RPMI8226 (cell line): ENCODE data around the gene TIGAR.

Source experiments
- DNase-seq: peaks from one replicate; pipeline ENCODE4 v3.0.0-alpha.2; 2015

TIGAR gene

DNA sequence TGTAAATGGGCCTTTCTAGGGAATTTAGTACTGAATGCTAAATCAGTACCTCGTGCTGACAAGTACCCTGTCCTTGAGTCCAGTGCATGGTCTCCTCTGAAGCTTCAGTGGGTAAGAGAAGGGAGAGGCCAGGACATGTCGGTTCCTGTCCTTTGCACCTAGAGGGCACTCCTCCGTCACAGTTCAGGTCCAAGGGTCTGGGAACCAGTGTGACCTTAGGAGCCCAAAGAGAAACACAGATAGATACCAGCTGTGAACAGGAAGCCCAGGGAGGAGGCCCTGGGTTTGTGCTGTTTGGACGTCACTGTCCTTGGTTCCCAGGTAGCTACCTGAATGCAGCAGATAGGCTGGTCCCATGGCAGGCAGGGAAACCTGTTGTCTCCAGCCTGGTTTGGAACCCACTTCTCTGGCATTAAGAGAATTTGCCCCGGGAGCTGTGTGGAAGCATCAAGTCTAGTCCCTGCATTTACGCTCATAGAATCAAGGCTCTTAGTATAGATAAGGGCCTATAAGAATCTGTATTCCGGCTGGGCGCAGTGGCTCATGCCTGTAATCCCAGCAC, 62.4 kb downstream of the TIGAR start:
- DNase-seq = peak; percentile 35

DNA sequence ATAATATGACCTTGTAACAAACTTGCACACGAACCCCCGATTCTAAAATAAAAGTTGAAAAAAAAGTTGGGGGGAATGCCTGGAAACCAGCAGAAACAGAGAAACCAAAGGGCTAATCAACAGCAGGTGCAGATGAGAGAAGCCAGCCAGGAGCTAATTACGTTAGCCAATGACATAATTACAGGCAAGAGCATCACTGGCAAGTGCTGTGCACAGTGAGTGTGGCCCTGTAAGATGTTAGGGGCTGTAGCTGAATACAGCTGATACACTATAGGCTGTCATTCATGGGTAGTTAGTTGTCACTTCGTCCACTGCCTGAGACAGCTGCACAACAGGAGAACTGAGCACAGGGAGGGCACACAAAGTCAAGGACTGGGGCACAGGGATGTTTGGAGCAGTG, 65.8 kb downstream of the TIGAR start:
- DNase-seq = no peak

DNA sequence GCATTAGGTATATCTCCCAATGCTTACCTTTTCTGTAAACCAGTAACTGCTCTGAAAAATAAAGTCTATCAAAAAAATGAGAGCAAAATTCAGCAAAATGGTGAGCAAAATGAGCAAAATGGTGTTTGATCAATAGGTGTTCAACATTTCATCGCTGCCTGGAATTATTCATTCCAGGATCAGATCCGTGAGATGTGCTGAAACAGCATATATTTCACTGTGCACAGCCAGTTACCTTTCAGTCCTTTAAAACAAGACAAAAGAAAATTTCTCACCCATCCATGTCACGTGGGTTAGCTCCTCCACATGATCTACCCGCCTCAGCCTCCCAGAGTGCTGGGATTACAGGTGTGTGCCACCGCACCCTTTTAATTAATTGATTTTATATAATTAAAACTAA, 66.6 kb downstream of the TIGAR start:
- DNase-seq = no peak

DNA sequence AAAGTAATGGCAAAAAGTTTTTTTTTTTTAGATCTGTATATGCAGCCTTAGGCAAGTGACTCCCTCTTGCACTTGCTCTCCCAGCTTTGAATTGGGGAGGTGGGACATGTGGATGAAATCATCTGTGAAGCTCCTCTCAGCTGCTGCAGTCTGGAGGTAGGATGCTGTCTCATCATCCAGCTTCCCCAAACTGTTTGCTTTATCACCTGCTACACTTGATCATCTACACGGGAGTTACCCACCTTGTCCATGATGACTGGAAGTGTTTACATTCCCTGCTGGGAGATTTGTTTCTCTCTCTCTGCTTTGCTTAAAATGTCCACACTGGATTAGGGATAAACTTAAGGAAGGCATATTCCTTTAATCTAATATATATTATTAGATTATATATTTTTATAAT, 67.0 kb downstream of the TIGAR start:
- DNase-seq = no peak

DNA sequence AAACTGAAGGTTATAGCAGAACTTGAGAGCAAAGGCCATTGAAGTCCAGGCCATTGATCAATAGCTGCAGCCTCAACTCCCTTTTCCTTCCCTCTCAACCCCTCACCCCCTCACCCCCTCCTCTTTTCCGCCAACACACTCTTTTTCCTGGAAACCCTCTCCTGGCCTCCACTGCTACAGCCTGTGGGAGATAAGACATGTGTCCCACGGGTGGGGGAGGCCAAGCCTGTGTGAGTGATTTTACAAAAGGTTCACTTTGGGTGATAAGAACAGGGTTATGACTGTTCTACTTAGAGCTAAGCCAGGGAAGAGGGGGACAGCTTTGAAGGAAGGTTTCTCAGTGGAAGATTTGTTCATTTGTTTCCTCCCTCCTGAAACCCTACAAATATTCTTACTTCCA, 67.6 kb downstream of the TIGAR start:
- no peak for DNase-seq

DNA sequence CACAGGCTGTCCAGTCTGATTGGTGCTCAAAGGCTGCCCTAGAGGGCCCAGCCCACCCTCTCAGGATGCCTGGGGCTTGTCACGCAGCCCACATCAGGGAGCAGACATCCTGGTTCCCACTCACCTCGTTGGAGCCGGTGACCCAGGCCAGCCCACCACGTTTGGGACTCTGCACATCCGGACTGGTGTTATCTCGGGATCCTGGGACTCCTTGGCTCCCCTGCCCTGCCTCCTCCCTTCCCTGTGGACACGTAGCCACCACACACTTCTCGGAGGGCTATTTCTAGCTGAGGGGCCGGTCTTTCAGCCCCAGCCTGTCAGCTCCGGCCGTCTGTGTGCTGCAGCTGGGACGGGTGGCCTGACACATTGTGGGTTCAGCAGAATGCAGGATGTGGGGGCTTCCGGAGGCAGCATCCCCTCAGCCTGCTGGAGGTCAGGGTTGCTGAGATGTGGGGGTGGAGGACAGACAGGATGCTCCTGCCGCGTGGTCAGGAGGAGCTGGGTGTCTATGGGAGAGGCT, 71.3 kb downstream of the TIGAR start:
- no peak for DNase-seq

DNA sequence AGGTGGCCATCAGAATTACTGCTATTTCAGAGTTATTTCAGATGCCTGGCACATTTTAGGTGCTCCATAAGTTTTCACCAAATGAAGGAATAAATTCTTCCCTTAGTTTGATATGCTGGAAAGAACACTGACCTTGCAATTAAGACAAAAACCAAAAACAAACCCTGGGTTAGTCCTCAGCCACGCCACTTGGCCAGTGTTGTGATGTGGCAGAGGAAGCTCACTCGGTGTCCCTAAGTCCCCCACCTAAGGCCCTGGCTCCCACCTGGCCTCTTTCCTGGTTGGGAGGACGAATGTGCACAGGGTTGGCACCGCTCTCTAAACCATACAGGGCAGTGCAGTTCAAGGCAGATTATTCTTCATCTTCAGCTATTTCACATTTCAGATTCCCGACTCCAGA, 72.2 kb downstream of the TIGAR start:
- no peak for DNase-seq

DNA sequence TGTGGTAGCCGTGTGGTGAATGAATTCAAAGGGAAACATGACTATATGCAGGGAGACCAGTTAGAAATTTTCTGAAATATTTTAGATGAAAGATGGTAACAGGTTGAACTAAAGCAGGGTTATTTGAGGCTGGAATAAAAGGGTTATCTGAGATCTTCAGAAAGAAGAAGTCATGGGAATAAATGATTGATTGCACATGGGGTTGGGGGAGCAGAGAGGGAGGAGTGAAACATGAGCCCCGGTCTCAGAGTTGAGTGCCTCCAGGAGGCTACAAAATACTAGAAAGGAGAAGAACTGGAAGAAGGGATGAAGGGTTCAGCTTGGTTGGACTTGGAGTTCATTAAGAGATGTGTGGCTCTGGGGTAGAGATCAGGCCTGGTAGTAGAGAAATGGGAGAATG, 74.8 kb downstream of the TIGAR start:
- no peak for DNase-seq

DNA sequence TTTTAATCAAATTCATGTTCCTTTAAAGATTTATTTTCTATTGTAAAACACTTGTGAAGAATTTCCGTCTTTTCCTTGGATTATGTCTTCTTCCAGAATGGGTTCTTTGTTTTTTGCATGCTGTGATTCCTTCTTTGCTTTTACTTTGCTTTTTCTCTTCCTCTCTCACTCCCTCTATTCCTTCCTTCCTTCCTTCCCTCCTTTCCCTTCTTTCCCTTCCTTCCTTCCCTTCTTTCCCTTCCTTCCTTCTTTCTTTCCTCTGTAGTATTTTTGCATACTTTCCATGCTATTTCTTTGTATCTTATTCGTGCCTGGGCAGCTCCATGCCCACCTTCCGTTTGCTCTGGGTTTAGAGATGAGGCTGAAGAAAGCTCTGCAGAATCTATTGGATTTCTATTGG, 80.1 kb downstream of the TIGAR start:
- no peak for DNase-seq

DNA sequence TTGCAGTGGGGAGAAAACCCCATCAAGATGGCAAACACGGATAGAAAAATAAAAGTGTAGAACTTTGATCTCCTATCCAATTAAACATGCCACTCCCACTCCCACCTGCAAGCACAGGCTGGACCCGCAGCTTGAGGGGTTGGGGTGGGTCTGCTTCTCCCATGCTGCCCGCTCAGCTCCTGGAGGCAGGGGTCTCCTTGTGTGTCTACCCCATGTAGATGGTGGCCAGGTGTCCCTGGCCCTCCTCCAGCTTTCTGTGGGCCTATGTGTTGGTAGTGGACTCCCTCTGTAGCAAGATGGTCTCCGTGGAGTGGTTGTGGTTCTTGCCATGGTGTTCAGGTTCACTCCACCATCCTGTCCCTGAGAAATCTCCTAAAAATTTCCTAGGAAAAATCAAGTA, 82.0 kb downstream of the TIGAR start:
- DNase-seq = no peak
